Astrocyte of the spinal cord (primary cell): ENCODE data around the gene GEMIN7.

Experiments
- DNase-seq: peaks from one replicate; pipeline ENCODE4 v3.0.0; 2011; ENCODE audit warnings: low read depth, low spot score
- H3K4me3 ChIP-seq: 2 replicates; pipeline ENCODE4 v1.5.1; 2011; ENCODE audit warnings: low read depth, mild to moderate bottlenecking, low read length, moderate library complexity
- CTCF ChIP-seq: IDR thresholded peaks from 2 replicates; pipeline ENCODE4 v1.5.1; 2012; ENCODE audit warnings: low read depth, mild to moderate bottlenecking, low read length, inconsistent platforms
- in situ Hi-C: cut with HindIII; loops from 2 replicates; pipeline ENCODE4 v1.10.0; 2017; ENCODE audit warnings: low sequenced_read_pairs

GEMIN7 gene

GRCh38 chr19:45139286-45140143 is 60.5 kb downstream of the GEMIN7 start:
- no peak for TF ChIP-seq CTCF
- H3K4me3 ChIP-seq, result no peak overlapping the region
- in situ Hi-C loops, result no loop called here
- DNase-seq, result no peak

- no peak for TF ChIP-seq CTCF
- no peak overlapping the region for H3K4me3 ChIP-seq
- DNase-seq, result no peak
- in situ Hi-C loops, result no loop called here
Observed at GRCh38 chr19:45140144-45140503, 61.1 kb downstream of the GEMIN7 start.

GRCh38 chr19:45140533-45140932 is 61.5 kb downstream of the GEMIN7 start:
- no peak overlapping the region for H3K4me3 ChIP-seq
- no peak for DNase-seq
- in situ Hi-C loops, result no loop called here
- TF ChIP-seq CTCF, result no peak
